Upper lobe of left lung (tissue), 6 donors: ENCODE data around the gene SPP1. TPM values are rescaled to one million over a fixed set of nuclear protein-coding genes. Genes with fewer than 3 reads are reported as not detected.

Experiments used
- ATAC-seq, 2 donors: fragments of 200-7000 bp; cut with Tn5 transposase; one replicate each; pipeline ENCODE4 v1.9.1; 2022; ENCODE audit warnings: mild to moderate bottlenecking in 2 of 2, moderate library complexity in 2 of 2; ENCODE audit not compliant: low FRiP score in 2 of 2
- DNase-seq, 2 donors: peaks; one replicate each; pipeline ENCODE4 v3.0.0-alpha.2; 2019 to 2020
- H3K27ac ChIP-seq, 4 donors: fragments of 200-600 bp; sonication (generic); one replicate each; pipeline ENCODE4 v1.5.1; 2016 to 2019
- H3K27me3 ChIP-seq, 4 donors: fragments of 200-600 bp; sonication (generic); one replicate each; pipeline ENCODE4 v1.5.1; 2017 to 2019
- H3K36me3 ChIP-seq, 4 donors: fragments of 200-600 bp; sonication (generic); one replicate each; pipeline ENCODE4 v1.5.1; 2016 to 2019
- H3K4me1 ChIP-seq, 4 donors: fragments of 200-600 bp; sonication (generic); one replicate each; pipeline ENCODE4 v1.5.1; 2018 to 2019
- H3K4me3 ChIP-seq, 4 donors: fragments of 200-600 bp; sonication (generic); one replicate each; pipeline ENCODE4 v1.5.1; 2017 to 2019; ENCODE audit warnings: mild to moderate bottlenecking in 2 of 4, moderate library complexity in 1 of 4
- H3K9me3 ChIP-seq, 4 donors: fragments of 200-600 bp; sonication (generic); one replicate each; pipeline ENCODE4 v1.5.1; 2018 to 2019
- CTCF ChIP-seq, 6 experiments: fragments of 450-650 bp in 4 of 6; fragments of 200-600 bp in 2 of 6; sonication (generic) in 2 of 6; IDR thresholded peaks; one replicate each; pipeline ENCODE4 v1.5.1; 2016 to 2019; ENCODE audit warnings: antibody characterized with exemption in 6 of 6
- EP300 ChIP-seq, 4 donors: sonication (generic); formaldehyde crosslinking; IDR thresholded peaks; one replicate each; pipeline ENCODE4 v1.5.1; 2017; ENCODE audit warnings: antibody characterized with exemption in 4 of 4, control low read depth in 2 of 4
- POLR2A ChIP-seq, 4 donors: fragments of 450-650 bp; IDR thresholded peaks; one replicate each; pipeline ENCODE4 v1.5.1; 2016 to 2017; ENCODE audit warnings: antibody characterized with exemption in 4 of 4, mild to moderate bottlenecking in 2 of 4
- POLR2AphosphoS5 ChIP-seq, 2 donors: sonication (generic); formaldehyde crosslinking; IDR thresholded peaks; one replicate each; pipeline ENCODE4 v1.5.1; 2017; ENCODE audit warnings: antibody characterized with exemption in 2 of 2
- WGBS, 2 donors: methylation state at CpG; one replicate each; pipeline ENCODE4 v1.1.5; 2017 to 2018; 5-methylcytosine and 5-hydroxymethylcytosine counted together
- total RNA-seq, 6 donors: library from RNA; depleted of rRNA in 4 of 6; stranded (reverse); fragments of >200 nt in 4 of 6; gene quantifications; one replicate each; pipeline versions ENCODE4 v1.1.0 to v1.2.1, GENCODE V29; 2016 to 2021
- donor health status: DM: no; HTN: no; CAD: no; lungs with moderate emphysema.
- donor health status: DM: no; HTN: yes; CAD: no; lungs with severe emphysema.

SPP1 gene
- total RNA-seq, 6 donors from 2014 or later, result 4.6 to 26.8 (median 10.6) TPM

- DNase-seq, result no peak
- ATAC-seq, result no peak
- WGBS, 2 donors, result 91 to 94% methylated on average over 1 of the region's 1 CpG
- H3K36me3 ChIP-seq, result no peaks in the 10 kb centered on the region
- TF ChIP-seq EP300 (IDR thresholded peaks at IDR 0.05) (no peak), POLR2A (IDR thresholded peaks at IDR 0.05) (no peak), POLR2AphosphoS5 (IDR thresholded peaks at IDR 0.05) (no peak), CTCF (IDR thresholded peaks at IDR 0.05) (no peak)
- no peak overlapping the region for H3K4me3 ChIP-seq
- no peaks in the 10 kb centered on the region for H3K9me3 ChIP-seq
- no peak overlapping the region for H3K27ac ChIP-seq
- H3K27me3 ChIP-seq, result no peaks in the 10 kb centered on the region
- peaks cover 0 to 2% (median under 1%) of the 10 kb centered on the region in 4 donors for H3K4me1 ChIP-seq
Observed at GRCh38 chr4:87978681-87979080, 3.2 kb downstream of the SPP1 start.

- Histone ChIP-seq H3K27me3 (no peaks in the 10 kb centered on the region), H3K36me3 (no peaks in the 10 kb centered on the region), H3K27ac (no peak overlapping the region), H3K4me3 (no peak overlapping the region), H3K4me1 (no peaks in the 10 kb centered on the region), H3K9me3 (no peaks in the 10 kb centered on the region)
- TF ChIP-seq EP300 (IDR thresholded peaks at IDR 0.05), result no peak
- no peak for TF ChIP-seq POLR2AphosphoS5 (IDR thresholded peaks at IDR 0.05)
- no peak for TF ChIP-seq CTCF (IDR thresholded peaks at IDR 0.05)
- TF ChIP-seq POLR2A (IDR thresholded peaks at IDR 0.05), result no peak
- ATAC-seq (no peak), DNase-seq (no peak)
- 59 to 68% methylated on average over 1 of the region's 1 CpG for WGBS, 2 donors
Observed at GRCh38 chr4:87979810-87980209, 4.3 kb downstream of the SPP1 start.

- no peaks in the 10 kb centered on the region for H3K36me3 ChIP-seq
- no peak for DNase-seq
- no peaks in the 10 kb centered on the region for H3K9me3 ChIP-seq
- no peak overlapping the region for H3K27ac ChIP-seq
- 92 to 95% methylated on average over 8 of the region's 8 CpGs for WGBS, 2 donors
- no peak for TF ChIP-seq EP300 (IDR thresholded peaks at IDR 0.05)
- no peak for TF ChIP-seq CTCF (IDR thresholded peaks at IDR 0.05)
- no peak for TF ChIP-seq POLR2AphosphoS5 (IDR thresholded peaks at IDR 0.05)
- TF ChIP-seq POLR2A (IDR thresholded peaks at IDR 0.05), result no peak
- ATAC-seq, result no peak
- H3K27me3 ChIP-seq, result no peaks in the 10 kb centered on the region
- H3K4me1 ChIP-seq, result no peaks in the 10 kb centered on the region
- H3K4me3 ChIP-seq, result no peak overlapping the region
Observed at GRCh38 chr4:87981486-87981885, 6.0 kb downstream of the SPP1 start.

DNA sequence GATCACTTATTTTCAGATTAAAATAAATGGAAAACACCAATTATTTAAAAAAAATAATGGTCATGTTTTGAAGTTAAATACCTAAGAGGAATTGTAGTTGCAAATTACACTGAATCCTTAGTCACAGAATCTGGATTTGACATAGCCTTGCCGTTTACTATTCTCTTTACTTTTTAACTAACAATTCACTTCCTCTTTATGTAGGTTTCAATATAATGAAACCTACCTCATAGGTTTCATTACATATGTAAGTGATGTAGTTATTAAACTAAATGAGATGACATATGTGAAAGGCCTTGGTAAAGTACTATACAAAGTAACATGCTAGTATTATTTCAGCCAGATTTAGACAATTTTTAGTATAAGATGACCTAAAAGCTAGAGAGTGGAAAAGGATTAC is 6.5 kb downstream of the SPP1 start:
- WGBS, 2 donors, result 70 to 81% methylated on average over 1 of the region's 1 CpG
- no peak for ATAC-seq
- TF ChIP-seq CTCF (IDR thresholded peaks at IDR 0.05) (no peak), POLR2A (IDR thresholded peaks at IDR 0.05) (no peak), POLR2AphosphoS5 (IDR thresholded peaks at IDR 0.05) (no peak)
- Histone ChIP-seq H3K27me3 (no peaks in the 10 kb centered on the region), H3K4me3 (no peak overlapping the region), H3K4me1 (no peaks in the 10 kb centered on the region), H3K9me3 (no peaks in the 10 kb centered on the region), H3K36me3 (no peaks in the 10 kb centered on the region), H3K27ac (no peak overlapping the region)
- no peak for DNase-seq

- Histone ChIP-seq H3K27ac (no peak overlapping the region), H3K4me3 (no peak overlapping the region), H3K9me3 (no peaks in the 10 kb centered on the region), H3K4me1 (no peaks in the 10 kb centered on the region), H3K36me3 (no peaks in the 10 kb centered on the region), H3K27me3 (no peaks in the 10 kb centered on the region)
- ATAC-seq, result no peak
- TF ChIP-seq EP300 (IDR thresholded peaks at IDR 0.05) (no peak), POLR2A (IDR thresholded peaks at IDR 0.05) (no peak), POLR2AphosphoS5 (IDR thresholded peaks at IDR 0.05) (no peak), CTCF (IDR thresholded peaks at IDR 0.05) (no peak)
- no peak for DNase-seq
- 86 to 91% methylated on average over 13 of the region's 13 CpGs for WGBS, 2 donors
Observed at GRCh38 chr4:87982446-87983010, 7.0 kb downstream of the SPP1 start.
